Measurements from ENCODE around the gene SPNS3.

Gene SPNS3

DNA sequence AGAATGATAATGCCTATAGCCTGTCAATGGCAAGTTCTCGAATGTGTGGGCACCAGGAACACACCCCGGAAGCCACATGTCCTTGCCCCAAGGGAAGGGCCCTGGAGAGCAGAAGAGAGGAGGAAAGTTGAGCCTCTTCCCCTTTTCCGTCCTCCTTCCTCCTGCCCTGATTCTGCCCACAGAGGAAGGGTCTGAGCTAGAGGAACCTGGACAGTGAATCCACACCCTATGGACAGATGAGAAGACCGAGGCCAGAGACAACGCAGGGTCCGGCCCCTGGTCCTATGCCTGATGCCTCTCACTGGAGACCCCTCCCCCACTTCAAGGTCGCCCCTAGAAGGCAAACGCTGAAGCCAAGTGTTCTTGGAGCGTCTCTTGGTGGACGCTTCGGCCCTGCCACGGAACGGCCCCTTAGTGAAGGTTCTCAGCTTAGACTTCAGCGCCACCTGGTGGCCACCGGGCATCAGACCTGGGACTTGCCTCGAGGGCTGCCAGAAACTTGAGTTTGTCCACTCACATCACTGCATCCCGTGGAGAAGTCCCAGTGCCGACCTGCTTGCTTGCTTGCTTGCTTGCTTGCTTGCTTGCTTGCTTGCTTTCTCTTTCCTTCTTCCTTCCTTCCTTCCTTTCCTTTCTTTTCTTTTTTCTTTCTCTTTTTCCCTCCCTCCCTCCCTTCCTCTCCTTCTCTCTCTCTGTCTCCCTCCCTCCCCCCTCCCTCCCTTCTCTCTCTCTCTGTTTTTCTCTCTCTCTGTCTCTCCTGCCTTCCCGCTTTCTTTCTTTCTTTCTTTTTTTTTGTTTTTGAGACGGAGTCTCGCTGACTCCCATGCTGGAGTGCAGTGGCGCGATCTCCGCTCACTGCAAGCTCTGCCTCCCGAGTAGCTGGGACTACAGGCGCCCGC is 20.6 kb upstream of the SPNS3 start:
- Mint-ChIP-seq H3K36me3 (ENCODE audit: low read depth) (no peaks in the 10 kb centered on the region), H3K4me3 (peak overlapping the region; percentile 62), H3K27ac (peak overlapping the region; percentile 45), H3K4me1 (ENCODE audit: low read depth) (peaks cover 4% of the 10 kb centered on the region), H3K9me3 (no peaks in the 10 kb centered on the region), H3K27me3 (no peaks in the 10 kb centered on the region)

DNA sequence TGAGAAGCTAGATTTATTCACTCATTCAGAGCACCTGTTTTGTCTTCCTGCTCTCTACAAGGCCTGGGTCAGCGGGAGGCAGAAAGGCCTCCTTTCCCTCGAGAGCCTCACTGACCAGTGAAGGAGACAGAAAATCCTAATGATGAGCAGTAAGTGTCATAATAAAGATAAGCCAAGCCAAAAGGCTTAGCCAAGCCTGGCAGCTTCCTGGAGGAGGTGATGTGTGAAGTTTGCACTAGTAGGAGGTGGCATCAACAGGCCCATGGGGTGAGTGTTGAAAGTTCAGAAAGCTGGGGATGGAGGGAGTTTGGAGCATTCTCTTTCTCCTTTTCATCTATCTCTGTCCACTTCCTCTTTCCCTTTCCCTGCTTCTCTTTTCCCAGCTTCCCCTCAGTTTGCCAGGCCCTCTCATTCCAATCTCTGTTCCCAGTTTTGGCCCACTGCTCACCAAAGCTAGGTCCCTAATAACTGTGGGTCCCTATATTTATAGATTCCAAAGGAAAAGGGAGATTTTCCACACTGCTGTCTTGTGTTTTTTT is 16.5 kb upstream of the SPNS3 start:
- no peaks in the 10 kb centered on the region for H3K36me3 Mint-ChIP-seq (ENCODE audit: low read depth)
- H3K4me1 Mint-ChIP-seq (ENCODE audit: low read depth): peaks cover 8% of the 10 kb centered on the region
- H3K27me3 Mint-ChIP-seq: no peaks in the 10 kb centered on the region
- no peaks in the 10 kb centered on the region for H3K9me3 Mint-ChIP-seq
- no peak overlapping the region for H3K27ac Mint-ChIP-seq
- H3K4me3 Mint-ChIP-seq: no peak overlapping the region

DNA sequence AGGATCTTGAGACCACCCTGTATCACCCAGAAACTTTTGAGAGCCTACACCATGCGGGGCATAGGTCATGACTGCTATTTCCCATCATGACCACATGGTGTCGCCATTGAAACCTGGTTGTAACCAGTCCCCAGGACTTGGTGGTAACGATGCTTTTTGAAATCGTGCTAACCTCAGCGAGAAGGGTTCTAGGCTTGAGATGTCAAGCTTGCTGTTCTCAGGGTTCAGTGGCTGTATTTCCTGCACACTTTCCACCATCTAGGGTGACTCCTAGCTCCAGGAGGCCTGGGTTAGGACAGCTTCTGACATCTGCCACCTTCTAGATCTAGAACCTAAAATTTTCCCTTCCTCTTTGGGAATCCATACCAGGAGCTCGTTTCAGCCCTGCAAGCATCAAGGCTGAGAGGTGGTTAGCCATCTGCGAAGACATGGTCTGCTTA is 13.0 kb upstream of the SPNS3 start:
- Mint-ChIP-seq H3K27ac (no peak overlapping the region), H3K9me3 (no peaks in the 10 kb centered on the region), H3K4me1 (ENCODE audit: low read depth) (peaks cover 3% of the 10 kb centered on the region), H3K36me3 (ENCODE audit: low read depth) (no peaks in the 10 kb centered on the region), H3K27me3 (no peaks in the 10 kb centered on the region), H3K4me3 (no peak overlapping the region)

DNA sequence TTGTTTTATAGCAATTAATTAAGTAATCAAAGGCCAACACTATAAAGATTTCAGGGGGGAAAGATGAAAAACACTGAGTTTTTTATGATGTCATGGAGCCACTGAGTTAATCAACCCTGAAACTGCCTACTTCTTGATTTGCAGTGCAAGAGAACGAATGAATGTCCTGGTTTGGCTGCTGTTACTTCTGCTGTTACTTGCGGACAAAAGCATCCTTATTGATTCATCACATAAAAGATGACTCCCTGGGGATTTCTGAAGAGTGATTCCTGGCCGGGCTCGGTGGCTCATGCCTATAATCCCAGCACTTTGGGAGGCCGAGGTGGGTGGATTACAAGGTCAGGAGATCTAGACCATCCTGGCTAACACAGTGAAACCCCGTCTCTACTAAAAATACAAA is 10.9 kb upstream of the SPNS3 start:
- H3K4me1 Mint-ChIP-seq (ENCODE audit: low read depth): peaks cover 8% of the 10 kb centered on the region
- no peaks in the 10 kb centered on the region for H3K27me3 Mint-ChIP-seq
- no peak overlapping the region for H3K4me3 Mint-ChIP-seq
- no peaks in the 10 kb centered on the region for H3K36me3 Mint-ChIP-seq (ENCODE audit: low read depth)
- no peaks in the 10 kb centered on the region for H3K9me3 Mint-ChIP-seq
- no peak overlapping the region for H3K27ac Mint-ChIP-seq

DNA sequence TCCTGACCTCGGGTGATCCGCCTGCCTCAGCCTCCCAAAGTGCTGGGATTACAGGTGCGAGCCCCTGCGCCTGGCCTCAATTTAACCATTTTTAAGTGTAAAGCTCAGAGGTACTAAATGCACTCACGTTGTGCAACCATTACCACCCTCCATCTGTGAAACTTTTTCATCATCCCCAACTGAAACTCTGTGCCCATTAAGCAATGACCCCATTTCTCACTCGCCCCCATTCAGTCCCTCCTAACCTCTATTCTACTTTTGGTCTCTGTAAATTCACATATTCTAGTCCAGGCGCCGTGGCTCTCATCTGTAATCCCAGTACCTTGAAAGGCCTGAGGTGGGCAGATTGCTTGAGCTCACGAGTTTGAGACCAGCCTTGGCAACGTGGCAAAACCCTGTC is 8.3 kb upstream of the SPNS3 start:
- Mint-ChIP-seq H3K9me3 (no peaks in the 10 kb centered on the region), H3K27ac (no peak overlapping the region), H3K36me3 (ENCODE audit: low read depth) (no peaks in the 10 kb centered on the region), H3K4me1 (ENCODE audit: low read depth) (peaks cover 8% of the 10 kb centered on the region), H3K4me3 (no peak overlapping the region), H3K27me3 (no peaks in the 10 kb centered on the region)

DNA sequence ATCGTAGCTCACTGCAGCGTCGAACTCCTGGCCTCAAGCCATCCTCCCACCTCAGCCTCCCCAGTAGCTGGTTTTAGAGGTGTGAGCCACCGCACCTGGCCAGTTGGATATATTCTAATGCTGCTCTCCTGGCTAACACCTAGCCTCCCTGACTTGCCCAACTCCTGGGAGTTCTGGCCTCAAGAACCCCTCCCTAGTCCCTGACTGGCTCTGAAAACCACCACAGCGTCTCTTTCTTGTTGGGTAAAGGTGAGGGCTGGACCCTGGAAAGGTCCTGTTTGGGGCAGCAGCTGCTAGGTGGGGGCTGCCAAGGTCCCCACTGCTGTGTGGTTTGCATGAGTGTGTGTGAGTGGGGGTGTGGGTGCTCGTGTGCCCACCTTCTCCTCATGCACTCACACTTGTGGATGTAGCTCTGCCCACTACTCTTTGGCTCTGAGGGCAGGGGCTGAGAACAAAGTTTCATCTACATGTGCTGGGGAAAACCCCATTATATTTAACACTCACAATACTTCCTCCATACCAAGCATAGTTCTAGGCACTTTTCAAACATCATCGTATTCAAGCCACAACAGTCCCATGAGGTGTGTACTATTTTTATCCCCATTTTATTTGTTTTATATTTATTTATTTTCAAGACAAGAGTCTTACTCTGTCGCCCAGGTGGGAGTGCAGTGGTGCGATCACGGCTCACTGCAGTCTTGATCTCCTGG is 7.1 kb upstream of the SPNS3 start:
- H3K4me1 Mint-ChIP-seq (ENCODE audit: low read depth): peaks cover 5% of the 10 kb centered on the region
- no peaks in the 10 kb centered on the region for H3K27me3 Mint-ChIP-seq
- no peak overlapping the region for H3K27ac Mint-ChIP-seq
- no peak overlapping the region for H3K4me3 Mint-ChIP-seq
- H3K9me3 Mint-ChIP-seq: no peaks in the 10 kb centered on the region
- no peaks in the 10 kb centered on the region for H3K36me3 Mint-ChIP-seq (ENCODE audit: low read depth)

DNA sequence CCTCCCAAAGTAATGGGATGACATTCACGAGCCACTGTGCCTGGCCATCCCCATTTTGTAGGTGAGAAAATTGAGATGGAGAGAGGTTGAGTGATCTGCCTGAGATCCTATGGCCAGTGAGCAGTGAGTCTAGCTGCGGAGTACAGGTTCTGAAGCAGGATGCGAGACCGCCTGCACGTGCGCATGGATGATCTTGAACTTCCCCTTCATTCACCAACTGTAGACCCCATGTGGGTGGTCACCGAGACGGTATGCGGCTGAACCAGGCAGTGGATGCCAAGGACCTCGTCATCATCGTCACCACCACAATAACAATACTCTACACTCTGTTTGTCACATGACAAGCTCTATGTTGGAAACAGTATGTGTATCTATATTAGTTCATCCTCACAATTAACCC is 6.2 kb upstream of the SPNS3 start:
- no peaks in the 10 kb centered on the region for H3K9me3 Mint-ChIP-seq
- no peak overlapping the region for H3K4me3 Mint-ChIP-seq
- H3K4me1 Mint-ChIP-seq (ENCODE audit: low read depth): peaks cover 5% of the 10 kb centered on the region
- H3K27ac Mint-ChIP-seq: no peak overlapping the region
- no peaks in the 10 kb centered on the region for H3K36me3 Mint-ChIP-seq (ENCODE audit: low read depth)
- H3K27me3 Mint-ChIP-seq: no peaks in the 10 kb centered on the region

DNA sequence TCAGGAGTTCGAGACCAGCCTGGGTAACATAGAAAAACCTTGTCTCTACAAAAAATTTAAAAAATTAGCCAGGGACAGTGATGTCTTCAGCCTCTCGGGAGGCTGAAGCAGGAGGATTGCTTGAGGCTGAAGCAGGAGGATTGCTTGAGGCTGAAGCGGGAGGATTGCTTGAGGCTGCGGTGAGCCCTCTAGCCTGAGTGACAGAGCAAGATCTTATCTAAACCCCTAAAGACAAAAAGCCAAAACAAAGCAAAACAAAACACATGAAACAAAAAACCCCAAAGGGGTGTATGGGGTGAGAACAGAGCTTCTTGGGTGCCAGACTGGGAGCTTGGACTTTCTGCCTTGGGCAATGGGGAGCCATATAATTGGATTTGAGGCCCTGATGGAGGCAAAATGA is 2.6 kb downstream of the SPNS3 start:
- Mint-ChIP-seq H3K27me3 (no peaks in the 10 kb centered on the region), H3K27ac (no peak overlapping the region), H3K4me1 (ENCODE audit: low read depth) (peaks cover 32% of the 10 kb centered on the region), H3K36me3 (ENCODE audit: low read depth) (no peaks in the 10 kb centered on the region), H3K4me3 (peak overlapping the region; percentile 16), H3K9me3 (no peaks in the 10 kb centered on the region)

DNA sequence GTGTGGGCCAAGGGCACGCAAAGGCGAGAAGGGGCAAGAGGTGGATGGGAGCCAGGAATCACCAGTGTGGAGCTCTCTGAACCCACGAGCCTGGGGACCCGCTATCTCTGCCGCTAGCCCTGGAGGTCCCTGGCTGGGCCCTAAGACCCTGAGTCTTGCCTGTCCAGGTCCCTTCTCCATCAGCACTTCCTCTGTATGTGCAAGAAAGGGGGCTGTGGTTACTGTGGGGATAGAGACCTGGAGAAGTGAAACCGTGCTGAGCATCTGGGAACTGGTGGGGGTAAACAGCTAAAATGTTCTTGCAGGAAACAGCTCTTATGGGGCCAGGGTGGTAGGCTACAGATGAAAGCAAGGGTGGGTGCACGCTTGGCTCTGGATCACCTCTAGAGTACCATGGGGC is 3.1 kb downstream of the SPNS3 start:
- Mint-ChIP-seq H3K36me3 (ENCODE audit: low read depth) (no peaks in the 10 kb centered on the region), H3K9me3 (no peaks in the 10 kb centered on the region), H3K4me3 (no peak overlapping the region), H3K27me3 (no peaks in the 10 kb centered on the region), H3K27ac (no peak overlapping the region), H3K4me1 (ENCODE audit: low read depth) (peaks cover 32% of the 10 kb centered on the region)

DNA sequence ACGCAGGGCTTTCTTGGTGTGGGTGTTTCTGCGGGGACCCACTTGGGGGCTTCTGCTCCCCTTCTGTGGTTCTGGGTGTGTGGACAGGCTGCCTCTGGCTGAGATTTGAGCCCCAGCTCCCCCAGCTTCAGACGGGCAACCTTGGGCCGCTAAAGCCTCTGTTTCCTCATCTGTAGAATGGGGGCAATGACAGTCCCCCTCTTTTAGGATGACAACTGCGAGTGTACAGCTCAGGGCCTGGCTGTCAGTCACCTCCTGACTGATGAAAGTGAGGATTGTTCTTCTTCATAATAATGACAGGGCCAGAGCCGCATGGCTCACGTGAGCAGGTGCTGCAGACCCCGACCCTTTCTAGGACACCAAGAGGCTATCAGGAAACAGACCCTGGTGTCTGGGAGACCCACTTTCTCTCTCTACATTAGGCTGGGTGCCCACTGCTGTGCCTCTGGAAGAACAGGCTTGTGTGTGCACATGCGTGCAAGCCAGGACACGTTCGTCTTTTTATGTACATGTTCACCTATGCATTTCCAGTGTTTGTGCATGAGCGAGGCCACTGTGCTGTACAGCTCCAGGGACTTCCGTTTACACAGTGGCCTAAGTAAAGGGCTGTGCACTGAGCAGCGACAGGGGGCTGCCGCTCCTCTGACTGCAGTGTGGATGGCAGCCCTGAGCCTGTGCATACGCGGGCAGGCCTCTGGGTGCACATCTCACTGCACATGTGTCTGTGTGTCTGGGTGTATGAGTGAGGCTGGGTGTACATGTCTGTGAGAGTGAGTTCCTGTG is 4.6 kb downstream of the SPNS3 start:
- H3K4me3 Mint-ChIP-seq: no peak overlapping the region
- H3K9me3 Mint-ChIP-seq: no peaks in the 10 kb centered on the region
- no peaks in the 10 kb centered on the region for H3K36me3 Mint-ChIP-seq (ENCODE audit: low read depth)
- no peaks in the 10 kb centered on the region for H3K27me3 Mint-ChIP-seq
- H3K27ac Mint-ChIP-seq: no peak overlapping the region
- H3K4me1 Mint-ChIP-seq (ENCODE audit: low read depth): peaks cover 28% of the 10 kb centered on the region

DNA sequence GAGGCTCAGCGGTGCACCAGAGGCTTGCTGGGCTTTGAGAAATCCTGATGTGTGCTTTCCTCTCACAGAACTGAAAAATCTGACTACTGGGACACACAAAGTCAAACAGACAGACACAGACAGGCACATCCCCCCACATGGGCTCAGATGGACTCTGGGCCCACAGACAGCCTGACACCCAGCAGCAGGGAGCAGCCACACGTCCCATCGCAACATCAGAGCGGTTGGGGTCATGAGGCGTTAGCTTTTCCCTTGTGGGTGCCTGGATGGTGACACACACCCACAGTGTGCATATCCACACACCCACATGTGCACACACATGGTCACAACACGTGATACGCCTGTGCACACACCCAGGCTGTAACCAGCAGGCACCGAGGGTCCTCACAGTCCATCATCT is 6.3 kb downstream of the SPNS3 start:
- Mint-ChIP-seq H3K9me3 (no peaks in the 10 kb centered on the region), H3K4me1 (ENCODE audit: low read depth) (peaks cover 18% of the 10 kb centered on the region), H3K36me3 (ENCODE audit: low read depth) (no peaks in the 10 kb centered on the region), H3K27me3 (no peaks in the 10 kb centered on the region), H3K27ac (no peak overlapping the region), H3K4me3 (no peak overlapping the region)

DNA sequence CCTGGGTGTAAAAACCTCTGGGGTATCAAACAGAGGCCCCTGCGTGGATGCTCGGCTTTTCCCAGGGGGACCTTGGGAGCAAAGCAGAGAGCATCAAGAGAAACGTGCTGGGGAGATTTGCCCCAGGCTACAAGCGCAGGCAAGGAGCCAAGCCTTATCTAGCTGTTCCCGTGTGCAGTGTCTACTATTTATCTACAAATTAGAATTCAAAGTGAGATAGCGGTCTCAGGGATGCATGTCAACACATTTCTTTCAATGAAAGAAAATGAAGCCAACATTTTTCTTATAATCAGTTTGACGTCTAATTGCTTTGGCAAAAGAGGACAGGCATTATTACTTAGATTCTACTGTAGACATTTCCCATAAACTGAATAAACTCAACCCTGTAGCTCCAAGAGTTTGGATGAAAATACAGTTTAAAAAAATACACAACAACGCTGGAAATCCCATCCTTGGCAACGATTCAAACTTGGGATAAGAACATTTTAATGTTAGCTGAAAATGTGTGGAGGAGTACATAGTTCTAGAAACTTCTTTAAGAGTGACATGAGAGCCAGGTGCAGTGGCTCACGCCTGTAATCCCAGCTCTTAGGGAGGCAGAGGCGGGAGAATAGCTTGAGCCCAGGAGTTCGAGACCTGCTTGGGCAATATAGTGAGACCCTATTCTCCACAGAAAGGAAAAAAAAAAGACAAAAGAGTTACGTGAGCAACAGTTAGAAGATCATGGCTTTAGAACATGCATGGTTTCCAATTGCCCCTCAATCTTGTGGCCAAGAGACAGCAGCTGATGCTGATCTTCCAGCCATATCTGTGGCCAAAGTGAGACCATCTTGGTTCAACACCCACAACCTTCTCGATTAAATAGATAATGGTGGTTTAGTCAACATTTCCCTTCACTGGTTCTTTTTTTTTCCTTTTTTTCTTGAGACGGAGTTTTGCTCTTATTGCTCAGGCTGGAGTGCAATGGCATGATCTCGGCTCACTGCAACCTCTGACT is 7.2 kb downstream of the SPNS3 start:
- Mint-ChIP-seq H3K4me3 (no peak overlapping the region), H3K4me1 (ENCODE audit: low read depth) (peaks cover 12% of the 10 kb centered on the region), H3K27me3 (no peaks in the 10 kb centered on the region), H3K9me3 (no peaks in the 10 kb centered on the region), H3K36me3 (ENCODE audit: low read depth) (no peaks in the 10 kb centered on the region), H3K27ac (peak overlapping the region; percentile 17)

DNA sequence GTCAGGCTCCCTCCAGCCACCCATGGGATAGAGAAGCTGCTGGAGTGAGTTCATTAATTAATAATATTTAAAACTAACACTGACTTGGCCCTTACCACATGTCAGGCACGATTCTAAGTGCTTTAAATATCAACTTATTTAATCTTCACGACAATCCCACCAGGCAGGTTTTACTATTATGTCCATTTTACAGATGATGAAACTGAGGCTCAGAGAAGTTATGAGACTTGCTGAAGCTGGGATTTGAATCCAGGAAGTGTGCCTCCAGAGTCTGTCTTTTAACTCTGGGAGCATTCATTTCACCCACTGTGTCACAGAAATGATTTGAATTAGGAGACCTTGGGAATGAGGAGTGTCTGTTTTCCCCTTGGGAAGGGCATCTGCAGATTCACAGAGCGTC is 8.8 kb downstream of the SPNS3 start:
- H3K27ac Mint-ChIP-seq: no peak overlapping the region
- H3K36me3 Mint-ChIP-seq (ENCODE audit: low read depth): no peaks in the 10 kb centered on the region
- H3K4me3 Mint-ChIP-seq: no peak overlapping the region
- no peaks in the 10 kb centered on the region for H3K27me3 Mint-ChIP-seq
- no peaks in the 10 kb centered on the region for H3K9me3 Mint-ChIP-seq
- H3K4me1 Mint-ChIP-seq (ENCODE audit: low read depth): no peaks in the 10 kb centered on the region

DNA sequence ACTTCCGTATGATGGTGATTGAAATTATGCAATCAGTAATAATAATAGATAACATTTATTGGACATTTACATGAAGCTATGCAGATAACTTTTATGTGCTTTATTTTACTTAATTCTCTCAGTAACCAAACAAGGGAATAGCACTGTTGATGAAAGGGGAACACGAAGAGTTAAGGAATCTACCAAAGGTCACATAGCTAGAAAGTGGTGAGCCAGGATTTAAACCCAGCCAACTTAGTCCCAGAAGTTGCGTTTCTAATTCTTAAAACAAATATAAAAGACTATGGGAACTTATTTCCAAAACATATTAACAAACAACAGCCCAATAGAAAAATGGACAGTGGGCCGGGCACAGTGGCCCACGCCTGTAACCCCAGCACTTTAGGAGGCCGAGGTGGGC is 9.7 kb downstream of the SPNS3 start:
- H3K36me3 Mint-ChIP-seq (ENCODE audit: low read depth): no peaks in the 10 kb centered on the region
- H3K4me3 Mint-ChIP-seq: no peak overlapping the region
- H3K9me3 Mint-ChIP-seq: no peaks in the 10 kb centered on the region
- H3K27ac Mint-ChIP-seq: no peak overlapping the region
- H3K4me1 Mint-ChIP-seq (ENCODE audit: low read depth): no peaks in the 10 kb centered on the region
- no peaks in the 10 kb centered on the region for H3K27me3 Mint-ChIP-seq

All from stimulated activated naive CD8-positive, alpha-beta T cell treated with anti-CD3 and anti-CD28 coated beads, Interleukin-15, Interleukin-2, amounts not matched to agents 100 ng/mL and 50 ng/mL, for 24 hours (primary cell).